Calu3 (cell line): Measurements from ENCODE around the gene HELQ. TPM values are rescaled to one million over a fixed set of nuclear protein-coding genes. Genes with fewer than 3 reads are reported as not detected.
A peak's percentile ranks its signal among the peaks of the same experiment; 100 is the strongest.

Source experiments
- BruUV-seq: library from RNA; stranded (reverse); fragments of 400-500 nt; replicated peaks from 2 replicates; lab custom pipeline; 2021; lab: Mats Ljungman, UMichigan
- CTCF ChIA-PET: fragments of 300-600 bp; sonication (Branson Sonifier 250); formaldehyde crosslinking; loops from one replicate; lab custom pipeline; 2022; ENCODE audit warnings: antibody characterized with exemption; lab: Charles Lee
- DNase-seq: peaks from one replicate; pipeline ENCODE4 v3.0.0; 2022
- H3K27ac Mint-ChIP-seq: one replicate; pipeline ENCODE4 v1.8.0; 2022; ENCODE audit warnings: mixed read lengths; ENCODE audit not compliant: unreplicated experiment
- H3K27me3 Mint-ChIP-seq: one replicate; pipeline ENCODE4 v1.8.0; 2022; ENCODE audit warnings: mixed read lengths; ENCODE audit not compliant: unreplicated experiment
- H3K36me3 Mint-ChIP-seq: one replicate; pipeline ENCODE4 v1.8.0; 2022; ENCODE audit warnings: mild to moderate bottlenecking, moderate library complexity, mixed read lengths; ENCODE audit not compliant: insufficient read depth, unreplicated experiment
- H3K4me1 Mint-ChIP-seq: one replicate; pipeline ENCODE4 v1.8.0; 2022; ENCODE audit warnings: mild to moderate bottlenecking, low read depth, mixed read lengths; ENCODE audit not compliant: unreplicated experiment
- H3K4me3 Mint-ChIP-seq: one replicate; pipeline ENCODE4 v1.8.0; 2022; ENCODE audit warnings: mild to moderate bottlenecking, low read depth, moderate library complexity, mixed read lengths; ENCODE audit not compliant: unreplicated experiment
- H3K9me3 Mint-ChIP-seq: one replicate; pipeline ENCODE4 v1.8.0; 2022; ENCODE audit warnings: low read depth, mixed read lengths; ENCODE audit not compliant: unreplicated experiment
- CTCF ChIP-seq: fragments of 200-600 bp; IDR thresholded peaks from one replicate; pipeline ENCODE4 v1.8.0; 2022; ENCODE audit warnings: antibody characterized with exemption; ENCODE audit not compliant: unreplicated experiment
- intact Hi-C: fragments of 100-400 bp; cut with micrococcal nuclease; formaldehyde crosslinking; loops from one replicate; pipeline ENCODE4 v1.10.0; 2022; ENCODE audit not compliant: unreplicated experiment
- total RNA-seq: library from RNA; stranded (reverse); gene quantifications from 2 replicates; pipeline ENCODE4 v1.2.3, GENCODE V29; 2022

The HELQ gene
- total RNA-seq, 1 experiment from 2014 or later = 7.8 TPM

GRCh38 chr4:83489711-83490326 lies 34.2 kb upstream of the HELQ start:
- intact Hi-C loops = no loop called here
- H3K4me3 Mint-ChIP-seq = no peak overlapping the region
- peak; percentile 3 for DNase-seq
- H3K27me3 Mint-ChIP-seq = no peaks in the 10 kb centered on the region
- peaks cover 6% of the 10 kb centered on the region for H3K36me3 Mint-ChIP-seq
- CTCF ChIA-PET = interaction anchor here (0.5 kb wide), 1 partner anchor 48 kb away, joined by 3 read pairs; no protein-coding TSS in a partner anchor
- H3K4me1 Mint-ChIP-seq = no peaks in the 10 kb centered on the region
- no peak overlapping the region for H3K27ac Mint-ChIP-seq
- no peak for TF ChIP-seq CTCF
- no TSS peak for BruUV-seq
- no peaks in the 10 kb centered on the region for H3K9me3 Mint-ChIP-seq

- DNase-seq = no peak
- CTCF ChIA-PET = no interaction called here
- Mint-ChIP-seq H3K27ac (no peak overlapping the region), H3K4me3 (no peak overlapping the region), H3K4me1 (no peaks in the 10 kb centered on the region), H3K36me3 (peaks cover 12% of the 10 kb centered on the region), H3K27me3 (no peaks in the 10 kb centered on the region), H3K9me3 (no peaks in the 10 kb centered on the region)
- intact Hi-C loops = no loop called here
- no peak for TF ChIP-seq CTCF
- no TSS peak for BruUV-seq
These were observed 31.0 kb upstream of the HELQ start for GRCh38 chr4:83486457-83487129.

GRCh38 chr4:83484500-83485461 lies 29.2 kb upstream of the HELQ start, which contains the start of gene ABRAXAS1:
Gene ABRAXAS1 (minus strand): TSS chr4:83485100. CDS start chr4:83485072, 28 bp downstream.
- H3K9me3 Mint-ChIP-seq = no peaks in the 10 kb centered on the region
- BruUV-seq = no TSS peak
- peak within 1 kb of the TSS; percentile 99 for H3K4me3 Mint-ChIP-seq
- TF ChIP-seq CTCF = no peak
- CTCF ChIA-PET = no interaction called here
- peak; percentile 89 for DNase-seq
- peak within 1 kb of the TSS; percentile 95 for H3K27ac Mint-ChIP-seq
- intact Hi-C loops = no loop called here
- peaks cover 12% of the 10 kb centered on the region for H3K36me3 Mint-ChIP-seq
- no peaks in the 10 kb centered on the region for H3K4me1 Mint-ChIP-seq
- H3K27me3 Mint-ChIP-seq = no peaks in the 10 kb centered on the region

GRCh38 chr4:83473966-83474365 lies 18.3 kb upstream of the HELQ start:
- H3K27me3 Mint-ChIP-seq = no peaks in the 10 kb centered on the region
- no peak for TF ChIP-seq CTCF
- no peak overlapping the region for H3K4me3 Mint-ChIP-seq
- H3K27ac Mint-ChIP-seq = no peak overlapping the region
- H3K4me1 Mint-ChIP-seq = no peaks in the 10 kb centered on the region
- CTCF ChIA-PET = no interaction called here
- H3K36me3 Mint-ChIP-seq = no peaks in the 10 kb centered on the region
- no peaks in the 10 kb centered on the region for H3K9me3 Mint-ChIP-seq
- BruUV-seq = no TSS peak
- DNase-seq = no peak
- intact Hi-C loops = no loop called here
